ENCODE results near the gene MED14. TPM values are rescaled to one million over a fixed set of nuclear protein-coding genes. Genes with fewer than 3 reads are reported as not detected.

The MED14 gene
- total RNA-seq, 1 experiment from 2014 or later, result 83.3 TPM

DNA sequence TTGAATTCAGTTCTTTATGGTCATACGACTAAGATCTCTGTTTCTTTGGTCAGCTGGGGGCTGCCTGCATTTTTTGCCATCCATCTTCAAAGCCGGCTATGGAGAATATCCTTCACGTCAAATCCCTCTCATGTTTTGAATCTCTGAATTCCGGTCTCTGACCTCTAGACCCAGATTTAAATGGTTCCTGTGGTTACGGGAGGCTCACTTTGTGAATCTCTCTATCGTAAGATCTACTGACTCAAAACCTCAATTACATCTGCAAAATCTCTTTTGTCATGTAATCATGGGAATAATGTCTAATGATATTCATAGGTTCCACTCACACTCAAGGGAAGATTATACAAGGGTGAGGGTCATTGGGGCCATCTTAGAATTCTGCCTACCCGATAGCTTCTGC is 117.8 kb downstream of the MED14 start:
- Mint-ChIP-seq H3K9me3 (no peaks in the 10 kb centered on the region), H3K4me1 (no peaks in the 10 kb centered on the region), H3K27ac (no peak overlapping the region), H3K4me3 (no peak overlapping the region), H3K27me3 (ENCODE audit: low read depth) (no peaks in the 10 kb centered on the region), H3K36me3 (no peaks in the 10 kb centered on the region)
- no peak for TF ChIP-seq PRRX2 (CRISPR knock-in tag; IDR thresholded peaks at IDR 0.05)
- TF ChIP-seq ZNF138 (CRISPR knock-in tag; conservative IDR thresholded peaks at IDR 0.05), result no peak
- TF ChIP-seq EMX1 (CRISPR knock-in tag; IDR thresholded peaks at IDR 0.05), result no peak
- no peak for TF ChIP-seq ZBTB43 (CRISPR knock-in tag; IDR thresholded peaks at IDR 0.05)
- TF ChIP-seq, protein P1, sequence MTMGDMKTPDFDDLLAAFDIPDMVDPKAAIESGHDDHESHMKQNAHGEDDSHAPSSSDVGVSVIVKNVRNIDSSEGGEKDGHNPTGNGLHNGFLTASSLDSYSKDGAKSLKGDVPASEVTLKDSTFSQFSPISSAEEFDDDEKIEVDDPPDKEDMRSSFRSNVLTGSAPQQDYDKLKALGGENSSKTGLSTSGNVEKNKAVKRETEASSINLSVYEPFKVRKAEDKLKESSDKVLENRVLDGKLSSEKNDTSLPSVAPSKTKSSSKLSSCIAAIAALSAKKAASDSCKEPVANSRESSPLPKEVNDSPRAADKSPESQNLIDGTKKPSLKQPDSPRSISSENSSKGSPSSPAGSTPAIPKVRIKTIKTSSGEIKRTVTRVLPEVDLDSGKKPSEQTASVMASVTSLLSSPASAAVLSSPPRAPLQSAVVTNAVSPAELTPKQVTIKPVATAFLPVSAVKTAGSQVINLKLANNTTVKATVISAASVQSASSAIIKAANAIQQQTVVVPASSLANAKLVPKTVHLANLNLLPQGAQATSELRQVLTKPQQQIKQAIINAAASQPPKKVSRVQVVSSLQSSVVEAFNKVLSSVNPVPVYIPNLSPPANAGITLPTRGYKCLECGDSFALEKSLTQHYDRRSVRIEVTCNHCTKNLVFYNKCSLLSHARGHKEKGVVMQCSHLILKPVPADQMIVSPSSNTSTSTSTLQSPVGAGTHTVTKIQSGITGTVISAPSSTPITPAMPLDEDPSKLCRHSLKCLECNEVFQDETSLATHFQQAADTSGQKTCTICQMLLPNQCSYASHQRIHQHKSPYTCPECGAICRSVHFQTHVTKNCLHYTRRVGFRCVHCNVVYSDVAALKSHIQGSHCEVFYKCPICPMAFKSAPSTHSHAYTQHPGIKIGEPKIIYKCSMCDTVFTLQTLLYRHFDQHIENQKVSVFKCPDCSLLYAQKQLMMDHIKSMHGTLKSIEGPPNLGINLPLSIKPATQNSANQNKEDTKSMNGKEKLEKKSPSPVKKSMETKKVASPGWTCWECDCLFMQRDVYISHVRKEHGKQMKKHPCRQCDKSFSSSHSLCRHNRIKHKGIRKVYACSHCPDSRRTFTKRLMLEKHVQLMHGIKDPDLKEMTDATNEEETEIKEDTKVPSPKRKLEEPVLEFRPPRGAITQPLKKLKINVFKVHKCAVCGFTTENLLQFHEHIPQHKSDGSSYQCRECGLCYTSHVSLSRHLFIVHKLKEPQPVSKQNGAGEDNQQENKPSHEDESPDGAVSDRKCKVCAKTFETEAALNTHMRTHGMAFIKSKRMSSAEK (CRISPR knock-in tag; IDR thresholded peaks at IDR 0.05; ENCODE audit: borderline replicate concordance), result no peak
- TF ChIP-seq NR2C2 (CRISPR knock-in tag; IDR thresholded peaks at IDR 0.05), result no peak
- no peak for TF ChIP-seq IRF2 (CRISPR knock-in tag; IDR thresholded peaks at IDR 0.05; ENCODE audit: borderline replicate concordance, low read depth)
- TF ChIP-seq MYBL2 (CRISPR knock-in tag; IDR thresholded peaks at IDR 0.05), result no peak
- TF ChIP-seq JUN (CRISPR knock-in tag; IDR thresholded peaks at IDR 0.05), result no peak
- TF ChIP-seq, protein P2, sequence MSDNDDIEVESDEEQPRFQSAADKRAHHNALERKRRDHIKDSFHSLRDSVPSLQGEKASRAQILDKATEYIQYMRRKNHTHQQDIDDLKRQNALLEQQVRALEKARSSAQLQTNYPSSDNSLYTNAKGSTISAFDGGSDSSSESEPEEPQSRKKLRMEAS (CRISPR knock-in tag; IDR thresholded peaks at IDR 0.05), result no peak
- no peak for TF ChIP-seq GTF2I (CRISPR knock-in tag; conservative IDR thresholded peaks at IDR 0.05)
- no peak for TF ChIP-seq ZMAT4 (CRISPR knock-in tag; IDR thresholded peaks at IDR 0.05)
- TF ChIP-seq CDX4 (CRISPR knock-in tag; IDR thresholded peaks at IDR 0.05; ENCODE audit: borderline replicate concordance), result no peak
- ATAC-seq, result no peak
- DNase-seq (ENCODE audit: low spot score), result no peak
- CTCF ChIA-PET, result interaction anchor here (1.8 kb wide), 1 partner anchor 74 kb away, joined by 5 read pairs; no protein-coding TSS in a partner anchor
- POLR2A ChIA-PET, result no interaction called here

DNA sequence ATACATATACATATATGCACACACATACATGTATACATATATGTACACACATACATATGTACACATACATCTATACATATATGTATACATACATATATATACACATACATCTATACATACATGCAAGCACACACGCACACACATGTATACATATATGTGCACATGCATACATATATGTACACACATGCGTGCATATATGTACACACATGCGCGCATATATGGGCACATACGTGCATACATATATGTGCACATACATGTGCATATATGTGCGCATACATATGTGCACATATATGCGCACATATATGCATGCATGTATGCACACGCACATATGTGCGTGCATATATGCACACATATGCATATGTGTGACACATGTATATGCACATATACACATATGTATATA is 119.4 kb downstream of the MED14 start:
- no peak overlapping the region for H3K4me3 Mint-ChIP-seq
- POLR2A ChIA-PET, result no interaction called here
- no peaks in the 10 kb centered on the region for H3K9me3 Mint-ChIP-seq
- DNase-seq (ENCODE audit: low spot score) (no peak), ATAC-seq (no peak)
- H3K36me3 Mint-ChIP-seq, result no peaks in the 10 kb centered on the region
- H3K4me1 Mint-ChIP-seq, result no peaks in the 10 kb centered on the region
- H3K27me3 Mint-ChIP-seq (ENCODE audit: low read depth), result no peaks in the 10 kb centered on the region
- CTCF ChIA-PET, result no interaction called here
- no peak overlapping the region for H3K27ac Mint-ChIP-seq
- TF ChIP-seq, protein P3, sequence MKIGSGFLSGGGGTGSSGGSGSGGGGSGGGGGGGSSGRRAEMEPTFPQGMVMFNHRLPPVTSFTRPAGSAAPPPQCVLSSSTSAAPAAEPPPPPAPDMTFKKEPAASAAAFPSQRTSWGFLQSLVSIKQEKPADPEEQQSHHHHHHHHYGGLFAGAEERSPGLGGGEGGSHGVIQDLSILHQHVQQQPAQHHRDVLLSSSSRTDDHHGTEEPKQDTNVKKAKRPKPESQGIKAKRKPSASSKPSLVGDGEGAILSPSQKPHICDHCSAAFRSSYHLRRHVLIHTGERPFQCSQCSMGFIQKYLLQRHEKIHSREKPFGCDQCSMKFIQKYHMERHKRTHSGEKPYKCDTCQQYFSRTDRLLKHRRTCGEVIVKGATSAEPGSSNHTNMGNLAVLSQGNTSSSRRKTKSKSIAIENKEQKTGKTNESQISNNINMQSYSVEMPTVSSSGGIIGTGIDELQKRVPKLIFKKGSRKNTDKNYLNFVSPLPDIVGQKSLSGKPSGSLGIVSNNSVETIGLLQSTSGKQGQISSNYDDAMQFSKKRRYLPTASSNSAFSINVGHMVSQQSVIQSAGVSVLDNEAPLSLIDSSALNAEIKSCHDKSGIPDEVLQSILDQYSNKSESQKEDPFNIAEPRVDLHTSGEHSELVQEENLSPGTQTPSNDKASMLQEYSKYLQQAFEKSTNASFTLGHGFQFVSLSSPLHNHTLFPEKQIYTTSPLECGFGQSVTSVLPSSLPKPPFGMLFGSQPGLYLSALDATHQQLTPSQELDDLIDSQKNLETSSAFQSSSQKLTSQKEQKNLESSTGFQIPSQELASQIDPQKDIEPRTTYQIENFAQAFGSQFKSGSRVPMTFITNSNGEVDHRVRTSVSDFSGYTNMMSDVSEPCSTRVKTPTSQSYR (CRISPR knock-in tag; IDR thresholded peaks at IDR 0.05), result no peak
- TF ChIP-seq MYBL2 (CRISPR knock-in tag; IDR thresholded peaks at IDR 0.05), result no peak
- TF ChIP-seq NR3C1 (CRISPR knock-in tag; conservative IDR thresholded peaks at IDR 0.05; ENCODE audit: low read depth), result no peak
- TF ChIP-seq, protein P4, sequence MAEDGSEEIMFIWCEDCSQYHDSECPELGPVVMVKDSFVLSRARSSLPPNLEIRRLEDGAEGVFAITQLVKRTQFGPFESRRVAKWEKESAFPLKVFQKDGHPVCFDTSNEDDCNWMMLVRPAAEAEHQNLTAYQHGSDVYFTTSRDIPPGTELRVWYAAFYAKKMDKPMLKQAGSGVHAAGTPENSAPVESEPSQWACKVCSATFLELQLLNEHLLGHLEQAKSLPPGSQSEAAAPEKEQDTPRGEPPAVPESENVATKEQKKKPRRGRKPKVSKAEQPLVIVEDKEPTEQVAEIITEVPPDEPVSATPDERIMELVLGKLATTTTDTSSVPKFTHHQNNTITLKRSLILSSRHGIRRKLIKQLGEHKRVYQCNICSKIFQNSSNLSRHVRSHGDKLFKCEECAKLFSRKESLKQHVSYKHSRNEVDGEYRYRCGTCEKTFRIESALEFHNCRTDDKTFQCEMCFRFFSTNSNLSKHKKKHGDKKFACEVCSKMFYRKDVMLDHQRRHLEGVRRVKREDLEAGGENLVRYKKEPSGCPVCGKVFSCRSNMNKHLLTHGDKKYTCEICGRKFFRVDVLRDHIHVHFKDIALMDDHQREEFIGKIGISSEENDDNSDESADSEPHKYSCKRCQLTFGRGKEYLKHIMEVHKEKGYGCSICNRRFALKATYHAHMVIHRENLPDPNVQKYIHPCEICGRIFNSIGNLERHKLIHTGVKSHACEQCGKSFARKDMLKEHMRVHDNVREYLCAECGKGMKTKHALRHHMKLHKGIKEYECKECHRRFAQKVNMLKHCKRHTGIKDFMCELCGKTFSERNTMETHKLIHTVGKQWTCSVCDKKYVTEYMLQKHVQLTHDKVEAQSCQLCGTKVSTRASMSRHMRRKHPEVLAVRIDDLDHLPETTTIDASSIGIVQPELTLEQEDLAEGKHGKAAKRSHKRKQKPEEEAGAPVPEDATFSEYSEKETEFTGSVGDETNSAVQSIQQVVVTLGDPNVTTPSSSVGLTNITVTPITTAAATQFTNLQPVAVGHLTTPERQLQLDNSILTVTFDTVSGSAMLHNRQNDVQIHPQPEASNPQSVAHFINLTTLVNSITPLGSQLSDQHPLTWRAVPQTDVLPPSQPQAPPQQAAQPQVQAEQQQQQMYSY (CRISPR knock-in tag; IDR thresholded peaks at IDR 0.05), result no peak
- no peak for TF ChIP-seq RORB (CRISPR knock-in tag; IDR thresholded peaks at IDR 0.05)
- TF ChIP-seq, protein P1 (CRISPR knock-in tag; IDR thresholded peaks at IDR 0.05; ENCODE audit: borderline replicate concordance), result no peak

Measured in WTC11 (cell line).